Rectal smooth muscle tissue (tissue), 1 donor: Measurements from ENCODE around the gene MRPL48.
"Not testable (repeated sequence)": the region's sequence is repeated elsewhere in the genome, so short reads cannot be mapped to it uniquely, and the experiment has no call there.

Experiments
- H3K27ac ChIP-seq: one replicate; pipeline ENCODE4 v1.7.0; 2013; ENCODE audit warnings: low read depth, low read length, inconsistent platforms
- H3K27me3 ChIP-seq: one replicate; pipeline ENCODE4 v1.7.0; 2013; ENCODE audit warnings: low read length; ENCODE audit not compliant: control insufficient read depth, insufficient read depth
- H3K36me3 ChIP-seq: one replicate; pipeline ENCODE4 v1.7.0; 2013; ENCODE audit warnings: low read length; ENCODE audit not compliant: control insufficient read depth, insufficient read depth
- H3K4me1 ChIP-seq: one replicate; pipeline ENCODE4 v1.7.0; 2013; ENCODE audit warnings: low read length; ENCODE audit not compliant: control insufficient read depth, insufficient read depth
- H3K4me3 ChIP-seq: one replicate; pipeline ENCODE4 v1.7.0; 2013; ENCODE audit warnings: low read length
- H3K9ac ChIP-seq: one replicate; pipeline ENCODE4 v1.7.0; 2013; ENCODE audit warnings: low read length

The MRPL48 gene

DNA sequence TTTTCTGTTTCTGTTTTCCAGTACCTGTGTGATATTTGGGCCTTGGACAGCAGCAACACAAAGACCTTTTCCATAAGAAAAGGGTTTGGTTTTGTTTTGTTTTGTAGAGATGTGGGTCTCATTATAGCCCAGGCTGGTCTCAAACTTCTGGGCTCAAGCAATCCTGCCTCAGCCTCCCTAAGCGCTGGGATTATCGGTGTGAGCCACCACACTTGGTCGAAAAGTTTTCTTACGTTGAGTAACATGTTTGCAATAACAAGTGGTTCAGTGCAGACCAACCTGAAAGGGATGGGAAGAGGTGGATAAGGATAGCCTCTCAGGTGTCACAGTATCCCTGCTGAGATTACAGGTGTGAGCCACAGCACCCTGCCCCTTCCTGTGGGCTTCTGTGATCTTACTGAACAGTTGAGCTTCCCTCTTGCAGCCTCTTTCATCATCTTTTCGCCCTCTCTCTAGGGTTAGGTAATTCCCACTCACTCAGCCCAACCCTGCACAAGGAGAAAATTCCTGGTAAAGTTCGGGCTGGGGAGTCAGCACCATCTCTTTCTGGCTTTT is 3.5 kb upstream of the MRPL48 start:
- Histone ChIP-seq H3K4me3 (no peak overlapping the region), H3K27ac (no peak overlapping the region)

DNA sequence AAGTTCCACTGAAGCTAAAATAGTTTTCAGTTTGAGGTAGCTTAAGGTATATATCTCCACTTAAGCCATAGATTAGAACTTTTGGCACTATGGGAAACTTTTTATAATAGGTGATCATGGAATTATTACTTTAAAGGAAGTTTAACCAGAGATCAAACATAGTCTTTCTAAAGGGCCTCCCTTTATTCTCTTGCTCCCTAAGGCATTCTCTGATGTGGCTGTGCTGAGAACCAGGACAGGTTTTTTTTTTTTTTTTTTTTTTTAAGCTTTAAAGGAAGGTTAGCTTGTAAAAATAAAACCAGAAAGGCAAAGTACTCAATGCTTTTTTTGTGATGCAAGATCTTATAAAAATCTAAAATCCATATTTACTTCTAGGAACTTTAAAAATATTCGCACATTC is 2.9 kb upstream of the MRPL48 start:
- Histone ChIP-seq H3K9ac (no peak overlapping the region), H3K4me3 (no peak overlapping the region), H3K27ac (no peak overlapping the region), H3K36me3 (no peaks in the 10 kb centered on the region), H3K27me3 (no peaks in the 10 kb centered on the region), H3K4me1 (peaks cover 2% of the 10 kb centered on the region)

More for the DNA sequence above, 3.5 kb upstream of the MRPL48 start:
- peaks cover 4% of the 10 kb centered on the region for H3K4me1 ChIP-seq
- H3K9ac ChIP-seq, result no peak overlapping the region
- no peaks in the 10 kb centered on the region for H3K36me3 ChIP-seq
- no peaks in the 10 kb centered on the region for H3K27me3 ChIP-seq

DNA sequence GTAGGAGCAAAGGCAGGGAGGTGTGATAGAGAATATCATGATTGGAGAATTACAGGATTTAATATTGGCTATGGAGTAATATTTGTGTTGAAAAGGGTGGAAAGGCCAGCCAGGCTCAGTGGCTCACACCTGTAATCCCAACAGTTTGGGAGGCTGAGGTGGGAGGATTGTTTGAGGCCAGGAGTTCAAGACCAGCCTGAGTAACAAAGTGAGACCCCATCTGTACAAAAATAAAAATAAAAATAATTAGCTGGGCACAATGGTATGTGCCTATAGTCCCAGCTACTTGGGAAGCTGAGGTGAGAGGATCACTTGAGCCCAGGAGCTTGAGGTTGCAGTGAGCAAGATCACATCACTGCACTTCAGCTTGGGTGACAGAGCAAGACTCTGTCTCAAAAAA is 2.2 kb upstream of the MRPL48 start:
- H3K36me3 ChIP-seq, H3K4me3 ChIP-seq, H3K27me3 ChIP-seq, H3K4me1 ChIP-seq, H3K27ac ChIP-seq, H3K9ac ChIP-seq: not testable (repeated sequence)

DNA sequence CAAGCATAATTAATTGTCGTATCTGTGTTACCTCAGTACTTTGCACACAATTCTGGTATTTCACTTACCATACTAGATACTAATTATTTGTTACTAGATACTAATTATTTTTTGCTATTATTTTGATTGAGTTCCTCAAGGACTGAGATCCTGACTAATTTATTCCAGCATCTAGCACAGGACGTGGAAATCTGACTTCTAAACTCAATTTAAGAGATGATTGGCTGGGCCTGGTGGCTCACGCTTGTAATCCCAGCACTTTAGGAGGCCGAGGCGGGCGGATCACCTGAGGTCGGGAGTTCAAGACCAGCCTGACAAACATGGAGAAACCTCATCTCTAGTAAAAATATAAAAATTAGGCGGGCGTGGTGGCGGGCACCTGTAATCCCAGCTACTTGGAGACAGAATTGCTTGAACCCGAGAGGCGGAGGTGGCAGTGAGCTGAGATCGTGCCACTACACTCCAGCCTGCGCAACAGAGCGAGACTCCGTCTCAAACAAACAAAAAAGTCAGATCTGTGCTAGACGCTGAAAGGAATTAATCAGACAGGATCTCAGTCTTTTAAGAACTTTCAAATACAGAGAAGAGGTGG is 527 bp upstream of the MRPL48 start:
- no peaks in the 10 kb centered on the region for H3K36me3 ChIP-seq
- H3K27me3 ChIP-seq, result no peaks in the 10 kb centered on the region
- H3K4me3 ChIP-seq, result peak overlapping the region; percentile 89
- peaks cover 2% of the 10 kb centered on the region for H3K4me1 ChIP-seq
- peak overlapping the region; percentile 89 for H3K27ac ChIP-seq
- peak overlapping the region; percentile 63 for H3K9ac ChIP-seq

DNA sequence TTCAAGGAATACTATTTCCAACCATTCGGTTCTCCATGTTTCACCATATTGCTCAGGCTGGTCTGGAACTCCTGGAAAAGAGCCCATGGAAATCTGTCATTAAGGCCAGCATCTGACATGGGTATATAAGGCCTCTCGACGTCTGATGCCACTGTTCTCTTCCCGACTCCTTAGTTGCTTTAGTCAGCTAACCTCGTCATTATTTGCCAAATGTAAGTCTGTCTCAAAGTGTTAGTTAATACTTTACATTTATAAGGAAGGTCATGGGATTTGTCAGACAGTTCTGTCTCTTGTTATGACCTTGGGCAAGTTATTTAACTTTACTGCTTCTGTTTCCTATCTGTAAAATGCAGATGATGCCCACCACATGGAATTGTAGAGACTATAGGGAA is 1.6 kb downstream of the MRPL48 start:
- peaks cover 2% of the 10 kb centered on the region for H3K4me1 ChIP-seq
- H3K27ac ChIP-seq, result peak overlapping the region; percentile 89
- H3K27me3 ChIP-seq, result no peaks in the 10 kb centered on the region
- no peak overlapping the region for H3K9ac ChIP-seq
- H3K36me3 ChIP-seq, result no peaks in the 10 kb centered on the region
- H3K4me3 ChIP-seq, result peak overlapping the region; percentile 89

DNA sequence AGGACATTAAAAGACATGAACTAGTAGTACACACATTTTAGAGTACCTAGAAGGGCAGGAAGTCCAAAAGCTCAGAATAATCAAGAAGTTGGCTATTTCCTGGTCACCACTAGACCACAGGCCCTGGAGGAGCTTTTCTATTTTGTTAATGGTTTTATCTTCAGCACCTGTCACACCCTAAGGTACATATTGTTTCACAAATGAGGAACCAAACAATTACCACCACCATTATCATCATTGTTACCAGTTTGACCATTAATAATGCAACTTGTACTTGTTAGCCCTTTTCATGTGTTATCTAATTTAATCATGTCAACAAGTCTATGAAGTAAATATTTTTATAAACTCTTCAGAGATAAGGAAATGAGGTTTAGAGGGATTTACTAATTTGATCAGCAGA is 4.9 kb downstream of the MRPL48 start:
- no peaks in the 10 kb centered on the region for H3K4me1 ChIP-seq
- H3K4me3 ChIP-seq, result no peak overlapping the region
- H3K36me3 ChIP-seq, result no peaks in the 10 kb centered on the region
- H3K9ac ChIP-seq, result no peak overlapping the region
- no peaks in the 10 kb centered on the region for H3K27me3 ChIP-seq
- H3K27ac ChIP-seq, result no peak overlapping the region

DNA sequence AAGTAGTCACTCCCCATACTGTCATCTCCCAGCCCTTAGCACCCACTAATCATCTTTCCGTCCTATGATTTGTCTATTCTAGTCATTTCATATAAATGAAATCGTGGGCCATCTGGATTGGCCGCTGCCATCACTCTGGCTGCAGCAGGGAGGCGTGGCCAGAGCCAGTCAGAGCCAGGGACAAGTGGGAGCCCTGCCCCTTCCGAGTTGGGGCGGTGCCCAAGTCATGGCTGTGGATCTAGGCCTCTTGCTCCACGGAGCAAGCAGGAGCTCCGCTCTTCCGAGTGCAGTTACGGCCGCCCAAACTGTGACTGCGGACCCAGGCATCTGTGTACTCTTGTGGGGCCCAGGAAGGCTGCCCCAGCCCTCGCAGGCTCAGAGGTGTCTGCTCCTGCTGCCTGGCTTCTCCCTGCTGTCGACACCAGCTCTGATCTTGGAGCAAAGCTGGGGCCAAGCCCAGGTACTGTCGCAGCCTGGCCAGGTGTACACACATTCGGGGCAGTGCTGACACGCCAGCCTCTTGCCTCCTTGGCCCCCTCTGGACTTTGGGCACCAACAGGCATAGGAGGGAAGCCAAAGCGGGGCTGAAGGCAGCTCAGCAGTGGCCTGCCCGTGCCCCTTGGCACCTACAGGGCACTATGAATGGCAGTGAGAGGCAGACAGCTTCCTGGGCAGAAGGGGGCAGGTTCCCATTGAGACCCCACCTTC is 8.4 kb downstream of the MRPL48 start:
- Histone ChIP-seq H3K27ac (no peak overlapping the region), H3K4me3 (no peak overlapping the region), H3K27me3 (no peaks in the 10 kb centered on the region), H3K9ac (no peak overlapping the region), H3K4me1 (no peaks in the 10 kb centered on the region), H3K36me3 (no peaks in the 10 kb centered on the region)

DNA sequence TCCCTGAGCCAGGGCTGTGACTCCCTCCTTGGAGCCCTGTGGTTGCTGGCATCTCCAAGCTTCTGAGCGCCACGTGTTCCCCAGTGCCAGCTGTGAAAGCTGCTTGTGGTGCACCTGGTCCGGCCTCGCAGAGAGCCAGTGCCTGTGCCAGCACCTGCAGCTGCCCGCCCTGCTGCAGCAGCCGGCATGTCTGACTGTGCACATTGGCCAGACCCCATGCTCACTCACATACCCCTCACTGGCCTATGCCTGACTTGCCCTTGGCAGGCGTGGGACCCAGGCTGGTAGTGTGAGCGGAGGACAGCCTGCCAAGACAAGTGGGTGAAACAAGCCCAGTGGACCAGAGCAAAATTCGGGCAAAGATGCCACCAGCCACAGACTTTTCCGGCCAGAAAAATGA is 9.8 kb downstream of the MRPL48 start:
- no peaks in the 10 kb centered on the region for H3K36me3 ChIP-seq
- no peak overlapping the region for H3K4me3 ChIP-seq
- no peak overlapping the region for H3K9ac ChIP-seq
- H3K27ac ChIP-seq, result no peak overlapping the region
- no peaks in the 10 kb centered on the region for H3K27me3 ChIP-seq
- H3K4me1 ChIP-seq, result no peaks in the 10 kb centered on the region

DNA sequence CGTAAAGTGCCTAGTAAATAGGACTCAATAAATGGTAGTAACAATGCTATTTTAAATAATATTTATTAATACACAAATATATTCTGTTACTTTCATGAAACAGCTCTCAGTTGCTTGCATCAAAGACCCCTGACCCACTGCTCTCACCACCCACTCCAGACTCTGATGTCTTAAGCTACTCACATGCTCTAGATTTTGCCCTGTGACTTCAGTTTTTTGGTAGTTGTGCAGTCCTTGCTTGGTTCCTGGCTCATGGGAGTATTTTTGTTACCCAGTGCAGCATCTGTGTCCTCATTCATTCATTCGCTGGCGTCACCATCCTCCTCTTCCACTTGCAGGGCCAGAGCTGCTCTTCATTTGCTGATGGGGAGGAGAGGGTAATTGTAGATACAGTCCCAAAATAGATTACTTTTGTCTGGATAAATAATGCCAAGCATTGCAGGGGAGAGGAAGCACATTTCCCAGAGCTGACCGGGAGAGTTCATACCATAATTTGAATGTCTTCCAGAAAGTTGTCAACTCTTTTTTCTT is 12.7 kb downstream of the MRPL48 start:
- H3K4me1 ChIP-seq, result no peaks in the 10 kb centered on the region
- H3K36me3 ChIP-seq, result no peaks in the 10 kb centered on the region
- no peak overlapping the region for H3K4me3 ChIP-seq
- H3K27me3 ChIP-seq, result no peaks in the 10 kb centered on the region
- no peak overlapping the region for H3K27ac ChIP-seq
- H3K9ac ChIP-seq, result no peak overlapping the region

DNA sequence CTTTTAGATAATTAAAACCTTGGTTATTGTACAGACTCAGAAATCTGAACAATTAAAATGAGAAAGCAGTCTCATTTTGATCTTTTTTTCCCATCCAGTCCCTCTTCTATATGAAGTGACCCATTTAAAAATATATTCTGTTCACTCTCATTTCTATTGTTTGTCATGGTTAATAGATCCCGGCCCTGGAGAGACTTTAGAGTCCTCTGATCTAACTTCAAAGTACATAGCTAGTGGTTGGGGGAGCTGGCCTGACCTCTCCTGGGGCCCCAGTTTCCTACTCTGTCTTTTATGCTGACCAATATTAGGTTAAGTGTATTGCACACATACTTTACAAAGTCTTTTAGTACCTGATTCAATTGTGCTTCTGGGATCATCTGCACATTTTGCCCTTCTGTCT is 13.5 kb downstream of the MRPL48 start:
- H3K36me3 ChIP-seq, result peaks cover 2% of the 10 kb centered on the region
- H3K4me3 ChIP-seq, result no peak overlapping the region
- H3K27ac ChIP-seq, result no peak overlapping the region
- H3K9ac ChIP-seq, result no peak overlapping the region
- no peaks in the 10 kb centered on the region for H3K4me1 ChIP-seq
- no peaks in the 10 kb centered on the region for H3K27me3 ChIP-seq

DNA sequence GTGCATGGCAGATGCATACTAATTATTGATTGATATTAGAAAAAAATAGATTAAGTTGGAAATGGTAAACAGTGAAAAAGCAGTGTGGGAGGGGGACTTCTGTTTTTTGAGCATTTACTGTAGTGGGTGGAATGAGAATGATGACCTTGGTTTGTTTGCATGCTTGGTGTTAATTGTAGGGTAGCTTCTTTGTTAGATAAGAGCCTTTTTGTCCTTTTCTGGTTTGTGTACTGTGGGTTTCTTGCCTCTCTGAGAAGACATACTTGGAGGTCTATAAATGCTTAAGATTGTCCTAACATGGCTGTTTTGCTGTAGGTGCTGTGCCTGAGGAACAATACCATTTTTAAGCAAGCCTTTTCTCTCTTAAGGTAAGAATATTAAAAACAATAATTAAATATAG is 17.0 kb downstream of the MRPL48 start:
- H3K4me1 ChIP-seq, result no peaks in the 10 kb centered on the region
- H3K9ac ChIP-seq, result no peak overlapping the region
- no peak overlapping the region for H3K4me3 ChIP-seq
- H3K36me3 ChIP-seq, result peaks cover 2% of the 10 kb centered on the region
- H3K27ac ChIP-seq, result no peak overlapping the region
- no peaks in the 10 kb centered on the region for H3K27me3 ChIP-seq

DNA sequence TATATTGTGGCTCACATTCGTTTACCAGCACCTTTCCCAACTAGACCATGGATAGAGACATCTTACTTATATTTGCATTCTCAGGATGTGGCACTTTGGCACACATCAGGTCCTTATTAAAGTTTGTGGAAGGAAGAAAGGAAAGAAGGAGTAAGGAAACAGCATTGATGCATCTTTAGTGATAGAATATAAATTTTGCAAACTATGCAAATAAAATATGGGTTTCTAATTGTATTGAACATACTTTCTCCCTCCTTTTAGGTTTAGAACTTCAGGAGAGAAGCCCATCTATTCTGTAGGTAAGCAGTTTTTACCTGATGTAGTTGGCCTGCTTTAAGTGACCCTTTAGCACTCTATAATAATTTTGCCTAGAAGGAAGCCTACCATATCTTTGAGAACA is 20.4 kb downstream of the MRPL48 start:
- H3K27ac ChIP-seq, result no peak overlapping the region

DNA sequence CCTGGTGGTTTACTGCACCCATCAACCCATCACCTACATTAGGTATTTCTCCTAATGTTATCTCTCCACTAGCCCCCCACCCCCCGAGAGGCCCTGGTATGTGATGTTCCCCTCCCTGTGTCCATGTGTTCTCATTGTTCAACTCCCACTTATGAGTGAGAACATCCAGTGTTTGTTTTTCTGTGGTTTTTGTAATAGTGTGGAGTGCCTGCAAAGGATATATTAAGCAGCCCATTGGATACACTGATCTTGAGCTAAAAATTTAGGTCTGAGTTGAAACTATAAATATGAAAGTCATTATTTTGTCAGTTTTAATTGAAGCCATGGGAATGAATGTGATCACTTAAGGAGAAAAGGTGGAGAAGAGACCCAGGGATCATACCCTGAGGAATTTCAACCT is 23.0 kb downstream of the MRPL48 start:
- no peak overlapping the region for H3K9ac ChIP-seq
- H3K4me1 ChIP-seq, result no peaks in the 10 kb centered on the region
- H3K4me3 ChIP-seq, result no peak overlapping the region
- peaks cover 2% of the 10 kb centered on the region for H3K36me3 ChIP-seq
- no peak overlapping the region for H3K27ac ChIP-seq
- H3K27me3 ChIP-seq, result no peaks in the 10 kb centered on the region

More for the DNA sequence above, 20.4 kb downstream of the MRPL48 start:
- peaks cover 2% of the 10 kb centered on the region for H3K36me3 ChIP-seq
- no peaks in the 10 kb centered on the region for H3K27me3 ChIP-seq
- H3K4me1 ChIP-seq, result no peaks in the 10 kb centered on the region
- H3K4me3 ChIP-seq, result no peak overlapping the region
- no peak overlapping the region for H3K9ac ChIP-seq
